Spinal cord (tissue), 10 donors: ENCODE results near the gene CDH7. TPM values are rescaled to one million over a fixed set of nuclear protein-coding genes. Genes with fewer than 3 reads are reported as not detected.

Experiments
- DNase-seq, 6 donors: peaks; one replicate each; pipeline versions ENCODE4 v3.0.0 to v3.0.0-alpha.2; 2013 to 2015; ENCODE audit warnings: low spot score in 6 of 6, low read depth in 4 of 6
- H3K27ac ChIP-seq: one replicate; pipeline ENCODE4 v1.5.1; 2013; ENCODE audit warnings: low read depth, low read length, control low read depth
- H3K27me3 ChIP-seq: one replicate; pipeline ENCODE4 v1.6.1; 2013; ENCODE audit warnings: low read length; ENCODE audit not compliant: control insufficient read depth, insufficient read depth
- H3K36me3 ChIP-seq: one replicate; pipeline ENCODE4 v1.6.1; 2013; ENCODE audit warnings: low read length; ENCODE audit not compliant: control insufficient read depth, insufficient read depth
- H3K4me1 ChIP-seq: one replicate; pipeline ENCODE4 v1.6.1; 2013; ENCODE audit warnings: low read length; ENCODE audit not compliant: control insufficient read depth, insufficient read depth
- H3K4me3 ChIP-seq: one replicate; pipeline ENCODE4 v1.5.1; 2013; ENCODE audit warnings: low read depth, low read length, control low read depth
- H3K9me3 ChIP-seq: one replicate; pipeline ENCODE4 v1.6.1; 2013; ENCODE audit warnings: low read length; ENCODE audit not compliant: control insufficient read depth, insufficient read depth
- WGBS: methylation state at CpG from one replicate; pipeline ENCODE4 v1.1.5; 2013; ENCODE audit warnings: missing lambda C conversion rate; ENCODE audit not compliant: insufficient coverage; 5-methylcytosine and 5-hydroxymethylcytosine counted together
- polyA plus RNA-seq, 2 donors: library from polyadenylated mRNA; unstranded; fragments of 120-200 nt; gene quantifications; one replicate each; pipeline ENCODE4 v1.2.1, GENCODE V29; 2013; ENCODE audit not compliant: insufficient read length in 2 of 2
- total RNA-seq, 2 donors: library from RNA; depleted of rRNA in 1 of 2; stranded (reverse); fragments of 120-200 nt in 1 of 2; fragments of >200 nt in 1 of 2; gene quantifications; one replicate each; pipeline versions ENCODE4 v1.2.3 to v1.2.4, GENCODE V29; 2013 to 2014
- donor health status: healthy.

The CDH7 gene
- total and polyA plus RNA-seq, 4 donors = 15.0 to 23.1 (median 19.0) TPM

DNA sequence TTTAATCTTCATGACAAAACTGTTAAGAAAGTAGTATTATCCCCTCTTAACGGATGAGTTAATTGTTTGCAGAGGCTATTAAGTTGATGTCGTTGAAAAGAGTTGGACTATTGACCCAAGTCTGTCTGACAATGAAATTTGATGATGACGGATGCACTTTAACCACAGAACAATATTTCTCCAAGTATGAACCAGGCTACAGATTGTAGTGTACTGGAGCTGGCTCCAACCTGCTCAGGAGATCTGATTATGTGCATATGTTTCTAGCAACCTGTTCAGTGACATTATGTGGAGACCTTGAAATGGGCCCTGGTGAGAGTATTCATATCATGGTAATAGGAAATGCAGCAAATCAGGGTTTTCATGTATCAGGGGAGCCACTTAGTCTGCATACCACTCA lies 174.1 kb downstream of the CDH7 start:
- Histone ChIP-seq H3K9me3 (no peaks in the 10 kb centered on the region), H3K4me1 (no peaks in the 10 kb centered on the region), H3K27me3 (no peaks in the 10 kb centered on the region), H3K27ac (no peak overlapping the region), H3K36me3 (no peaks in the 10 kb centered on the region), H3K4me3 (no peak overlapping the region)
- no peak for DNase-seq
- WGBS = no CpG with 5 or more reads among the region's 3 CpGs

DNA sequence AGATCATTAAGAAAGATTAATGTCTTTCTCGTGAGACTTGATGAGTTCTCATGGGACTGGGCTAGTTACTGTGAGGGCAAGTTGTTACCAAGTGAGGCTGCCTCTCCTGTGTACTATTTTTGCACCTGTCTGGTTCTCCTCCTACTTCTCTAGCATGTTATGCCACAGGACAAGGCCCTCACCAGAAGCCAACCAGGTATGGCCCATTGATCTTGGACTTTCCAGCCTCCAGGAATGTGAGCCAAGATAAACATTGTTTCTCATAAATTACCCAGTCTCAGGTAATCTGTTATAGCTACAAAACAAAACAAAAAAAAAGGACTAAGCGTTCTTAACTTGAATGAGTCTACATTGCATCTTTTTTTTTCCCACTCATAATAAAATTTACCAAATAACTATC lies 184.1 kb downstream of the CDH7 start:
- Histone ChIP-seq H3K27me3 (no peaks in the 10 kb centered on the region), H3K36me3 (no peaks in the 10 kb centered on the region)
- WGBS = no CpG with 5 or more reads among the region's 2 CpGs

DNA sequence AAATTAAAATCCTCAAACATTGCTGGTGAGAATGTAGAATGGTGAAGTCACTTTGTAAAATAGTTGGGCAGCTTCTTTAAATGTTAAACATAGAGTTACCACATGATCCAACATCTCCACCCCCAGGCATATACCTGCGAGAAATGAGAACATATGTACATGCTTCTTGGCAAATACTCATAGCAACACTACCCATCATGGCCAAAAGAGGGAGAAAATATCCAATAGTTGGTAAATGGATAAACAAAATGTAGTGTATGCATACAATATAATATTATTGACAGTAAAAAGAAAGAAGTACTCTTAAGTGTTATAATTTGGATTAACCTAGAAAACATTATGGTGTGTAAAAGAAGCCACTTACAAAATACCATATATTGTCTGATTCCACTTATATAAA lies 185.9 kb downstream of the CDH7 start:
- WGBS = no CpG with 5 or more reads among the region's 1 CpG

More for the DNA sequence above, 184.1 kb downstream of the CDH7 start:
- H3K27ac ChIP-seq = no peak overlapping the region
- no peak overlapping the region for H3K4me3 ChIP-seq
- H3K4me1 ChIP-seq = no peaks in the 10 kb centered on the region
- no peaks in the 10 kb centered on the region for H3K9me3 ChIP-seq
- no peak for DNase-seq

DNA sequence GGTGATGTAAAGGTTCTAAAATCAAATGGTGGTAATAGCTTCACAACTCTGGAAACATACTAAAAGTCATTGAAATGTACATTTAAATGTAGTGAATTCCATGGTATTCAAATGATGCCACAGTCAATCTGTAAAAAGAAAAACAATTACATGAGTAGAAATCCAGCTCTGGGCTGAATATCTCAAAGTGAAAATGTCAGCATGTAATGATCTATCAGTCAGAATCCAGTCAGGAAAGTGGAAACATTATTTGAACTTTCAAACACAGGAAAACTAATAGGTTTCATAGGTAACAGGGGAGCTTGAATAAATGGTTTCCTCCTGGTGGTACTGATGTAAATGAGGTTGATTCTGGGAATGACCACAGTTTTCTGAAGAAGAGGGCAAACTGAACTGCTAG lies 186.4 kb downstream of the CDH7 start:
- DNase-seq = no peak
- H3K4me3 ChIP-seq = no peak overlapping the region
- H3K4me1 ChIP-seq = no peaks in the 10 kb centered on the region
- H3K9me3 ChIP-seq = no peaks in the 10 kb centered on the region
- no peak overlapping the region for H3K27ac ChIP-seq
- no peaks in the 10 kb centered on the region for H3K27me3 ChIP-seq
- H3K36me3 ChIP-seq = no peaks in the 10 kb centered on the region

More for the DNA sequence above, 185.9 kb downstream of the CDH7 start:
- Histone ChIP-seq H3K27me3 (no peaks in the 10 kb centered on the region), H3K27ac (no peak overlapping the region), H3K9me3 (no peaks in the 10 kb centered on the region), H3K36me3 (no peaks in the 10 kb centered on the region), H3K4me3 (no peak overlapping the region), H3K4me1 (no peaks in the 10 kb centered on the region)
- no peak for DNase-seq

DNA sequence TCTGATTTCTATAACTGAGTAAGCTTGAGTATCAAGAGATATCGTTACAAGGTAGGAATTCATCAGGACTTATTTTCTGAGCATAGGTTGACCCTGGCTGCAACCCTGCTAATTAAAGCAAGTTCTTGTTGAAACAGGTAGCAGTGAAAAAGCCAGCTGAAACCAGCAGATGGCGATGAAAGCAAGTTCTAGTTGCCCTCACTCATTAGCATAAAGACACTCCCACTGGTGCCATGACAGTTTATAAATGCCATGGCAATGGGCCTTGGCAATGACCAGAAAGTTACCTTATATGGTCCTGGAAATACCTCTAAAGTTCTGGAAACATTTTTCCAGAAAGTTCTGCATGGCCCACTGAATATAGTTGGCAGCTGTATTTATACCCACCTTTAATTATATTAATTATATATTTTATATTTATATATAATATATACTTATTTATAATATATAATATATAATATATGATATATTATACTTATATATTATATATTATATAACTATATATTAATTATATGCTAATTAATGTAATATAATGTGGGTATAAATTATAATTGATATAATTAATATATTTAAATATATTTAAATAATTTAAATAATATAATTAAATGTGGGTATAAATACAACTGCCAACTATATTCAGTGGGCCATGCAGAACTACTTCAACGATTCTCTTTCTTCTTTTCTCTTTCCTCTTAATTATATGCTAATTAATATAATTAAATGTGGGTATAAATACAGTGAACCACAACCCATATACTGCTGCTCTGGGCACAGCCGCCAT lies 188.0 kb downstream of the CDH7 start:
- Histone ChIP-seq H3K36me3 (no peaks in the 10 kb centered on the region), H3K9me3 (no peaks in the 10 kb centered on the region), H3K4me1 (no peaks in the 10 kb centered on the region), H3K4me3 (no peak overlapping the region), H3K27ac (no peak overlapping the region), H3K27me3 (no peaks in the 10 kb centered on the region)
- WGBS = 94% methylated on average over 3 of the region's 4 CpGs
- peak in 1 of 6 donors; percentile 14 for DNase-seq
